Cerebellar nuclear complex (tissue), 1 donor: ENCODE data around the gene KYAT1.
"Not testable (repeated sequence)": the region's sequence is repeated elsewhere in the genome, so short reads cannot be mapped to it uniquely, and the experiment has no call there.

Experiments used
- DNase-seq, 2 experiments: peaks; one replicate each; lab custom pipeline; 2025; lab: John Stamatoyannopoulos, UW

Gene KYAT1

GRCh38 chr9:128818099-128818838 lies 63.5 kb downstream of the KYAT1 start, which contains the start of gene ENDOG:
ENDOG (plus strand) TSS chr9:128818500; CDS start chr9:128818685, 185 bp downstream.
- peak; percentile 73 to 93 for DNase-seq

- no peak for DNase-seq
Observed at GRCh38 chr9:128810873-128811272, 70.9 kb downstream of the KYAT1 start.

- DNase-seq: no peak
Observed at GRCh38 chr9:128809831-128810230, 71.9 kb downstream of the KYAT1 start.

GRCh38 chr9:128809036-128809599 lies 72.6 kb downstream of the KYAT1 start:
- DNase-seq: no peak

- no peak for DNase-seq
Observed at GRCh38 chr9:128808543-128808942, 73.2 kb downstream of the KYAT1 start.

- no peak for DNase-seq
Observed at GRCh38 chr9:128807827-128808226, 73.9 kb downstream of the KYAT1 start.

- no peak for DNase-seq
Observed at GRCh38 chr9:128805661-128806060, 76.1 kb downstream of the KYAT1 start.

- no peak for DNase-seq
Observed at GRCh38 chr9:128802482-128802881, 79.3 kb downstream of the KYAT1 start.

GRCh38 chr9:128800061-128800460 lies 81.7 kb downstream of the KYAT1 start:
- DNase-seq: no peak

- DNase-seq: no peak
Observed at GRCh38 chr9:128798896-128799295, 82.9 kb downstream of the KYAT1 start.

GRCh38 chr9:128794961-128795360 lies 86.8 kb downstream of the KYAT1 start:
- not testable (repeated sequence) for DNase-seq

- no peak for DNase-seq
Observed at GRCh38 chr9:128792978-128793686, 88.6 kb downstream of the KYAT1 start.

GRCh38 chr9:128792134-128792533 lies 89.6 kb downstream of the KYAT1 start:
- DNase-seq: no peak

GRCh38 chr9:128790536-128790935 lies 91.2 kb downstream of the KYAT1 start:
- no peak for DNase-seq

- no peak for DNase-seq
Observed at GRCh38 chr9:128788445-128788844, 93.3 kb downstream of the KYAT1 start.

GRCh38 chr9:128787659-128788058 lies 94.1 kb downstream of the KYAT1 start:
- no peak for DNase-seq

GRCh38 chr9:128786681-128787601 lies 94.8 kb downstream of the KYAT1 start, which contains the start of gene TBC1D13:
TBC1D13 (plus strand) TSS chr9:128787253; CDS start chr9:128787354, 101 bp downstream.
- peak in 1 of 2 experiments; percentile 54 for DNase-seq

- DNase-seq: no peak
Observed at GRCh38 chr9:128785427-128785826, 96.3 kb downstream of the KYAT1 start.
